ENCODE data around the gene CDC45.

The CDC45 gene

GRCh38 chr22:19514831-19515565, 35.3 kb downstream of the CDC45 start:
- no peak for DNase-seq (ENCODE audit: extremely low read depth in 1 of 2, low read depth in 1 of 2)

- DNase-seq (ENCODE audit: extremely low read depth in 1 of 2, low read depth in 1 of 2), result no peak
These were observed 36.1 kb downstream of the CDC45 start for GRCh38 chr22:19515654-19516377.

- DNase-seq (ENCODE audit: extremely low read depth in 1 of 2, low read depth in 1 of 2), result no peak
These were observed 36.9 kb downstream of the CDC45 start for GRCh38 chr22:19516378-19517170.

- DNase-seq (ENCODE audit: extremely low read depth in 1 of 2, low read depth in 1 of 2), result no peak
These were observed 37.4 kb downstream of the CDC45 start for GRCh38 chr22:19517171-19517500.

GRCh38 chr22:19517919-19518611, 38.3 kb downstream of the CDC45 start:
- DNase-seq (ENCODE audit: extremely low read depth in 1 of 2, low read depth in 1 of 2), result no peak

- DNase-seq (ENCODE audit: extremely low read depth in 1 of 2, low read depth in 1 of 2), result no peak
These were observed 38.9 kb downstream of the CDC45 start for GRCh38 chr22:19518635-19519034.

GRCh38 chr22:19519041-19519926, 39.6 kb downstream of the CDC45 start:
- no peak for DNase-seq (ENCODE audit: extremely low read depth in 1 of 2, low read depth in 1 of 2)

- no peak for DNase-seq (ENCODE audit: extremely low read depth in 1 of 2, low read depth in 1 of 2)
These were observed 40.3 kb downstream of the CDC45 start for GRCh38 chr22:19520007-19520406.

GRCh38 chr22:19520566-19521305, 41.0 kb downstream of the CDC45 start:
- no peak for DNase-seq (ENCODE audit: extremely low read depth in 1 of 2, low read depth in 1 of 2)

- DNase-seq (ENCODE audit: extremely low read depth in 1 of 2, low read depth in 1 of 2), result no peak
These were observed 42.6 kb downstream of the CDC45 start for GRCh38 chr22:19522190-19522880.

- no peak for DNase-seq (ENCODE audit: extremely low read depth in 1 of 2, low read depth in 1 of 2)
These were observed 43.1 kb downstream of the CDC45 start for GRCh38 chr22:19522881-19523239.

- no peak for DNase-seq (ENCODE audit: extremely low read depth in 1 of 2, low read depth in 1 of 2)
These were observed 43.8 kb downstream of the CDC45 start for GRCh38 chr22:19523240-19524169.

GRCh38 chr22:19524170-19525115, 44.7 kb downstream of the CDC45 start, which contains the start of gene CLDN5:
CLDN5 (minus strand) TSS chr22:19524410; CDS start chr22:19524255, 155 bp downstream.
- no peak for DNase-seq (ENCODE audit: extremely low read depth in 1 of 2, low read depth in 1 of 2)

GRCh38 chr22:19525116-19525660, 45.5 kb downstream of the CDC45 start:
- no peak for DNase-seq (ENCODE audit: extremely low read depth in 1 of 2, low read depth in 1 of 2)

GRCh38 chr22:19525666-19526065, 45.9 kb downstream of the CDC45 start:
- no peak for DNase-seq (ENCODE audit: extremely low read depth in 1 of 2, low read depth in 1 of 2)

- DNase-seq (ENCODE audit: extremely low read depth in 1 of 2, low read depth in 1 of 2), result no peak
These were observed 46.5 kb downstream of the CDC45 start for GRCh38 chr22:19526076-19526701.

Data from activated CD8-positive, alpha-beta memory T cell treated with anti-CD3 and anti-CD28 coated beads for 1 hour (primary cell).